ENCODE measurements around the gene ORC5.

Gene ORC5

DNA sequence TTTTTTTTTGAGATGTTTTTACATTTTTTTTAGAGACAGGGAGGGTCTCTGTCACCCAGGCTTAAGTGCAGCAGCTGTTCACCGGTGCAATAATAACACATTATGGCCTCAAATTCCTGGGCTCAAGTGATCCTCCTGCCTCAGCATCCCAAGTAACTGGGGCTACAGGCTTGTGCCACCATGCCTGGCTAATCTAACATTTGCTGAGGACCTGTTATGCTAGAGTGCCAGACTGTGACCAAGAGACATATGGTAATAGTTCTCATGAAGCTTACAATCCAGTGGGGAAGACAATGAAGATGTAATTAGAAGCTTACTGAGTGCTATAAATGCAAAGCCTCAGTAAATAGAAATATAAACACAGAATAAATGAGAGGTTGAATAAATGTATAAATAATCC lies 17.6 kb upstream of the ORC5 start:
- no peak for DNase-seq (ENCODE audit: low read depth)
- TF ChIP-seq CTCF (conservative IDR thresholded peaks at IDR 0.05; ENCODE audit: low read depth, low read length): no peak
- no peak overlapping the region for H3K4me3 ChIP-seq (ENCODE audit: low read depth, low read length)

DNA sequence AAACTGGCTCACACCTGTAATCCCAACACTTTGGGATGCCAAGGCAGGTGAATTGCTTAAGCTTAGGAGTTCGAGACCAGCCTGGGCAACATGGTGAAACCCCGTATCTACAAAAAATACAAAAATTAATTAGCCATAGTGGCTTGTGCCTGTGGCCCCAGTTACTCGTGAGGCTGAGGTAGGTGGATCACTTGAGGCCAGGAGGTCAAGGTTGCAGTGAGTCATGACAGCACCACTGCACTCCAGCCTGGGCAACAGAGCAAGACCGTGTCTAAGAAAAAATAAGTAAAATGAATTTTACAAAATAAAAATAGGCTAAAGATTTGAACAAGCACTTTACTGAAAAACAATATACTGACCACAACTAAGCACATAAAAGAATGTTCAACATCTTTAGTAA lies 9.8 kb upstream of the ORC5 start:
- DNase-seq (ENCODE audit: low read depth): no peak
- no peak overlapping the region for H3K4me3 ChIP-seq (ENCODE audit: low read depth, low read length)
- no peak for TF ChIP-seq CTCF (conservative IDR thresholded peaks at IDR 0.05; ENCODE audit: low read depth, low read length)

GRCh38 chr7:104209063-104209462 lies 1.2 kb upstream of the ORC5 start:
- TF ChIP-seq CTCF (conservative IDR thresholded peaks at IDR 0.05; ENCODE audit: low read depth, low read length): no peak
- H3K4me3 ChIP-seq (ENCODE audit: low read depth, low read length): no peak overlapping the region
- no peak for DNase-seq (ENCODE audit: low read depth)

- no peak for TF ChIP-seq CTCF (conservative IDR thresholded peaks at IDR 0.05; ENCODE audit: low read depth, low read length)
- DNase-seq (ENCODE audit: low read depth): no peak
Measured at GRCh38 chr7:104208421-104208780, 588 bp upstream of the ORC5 start.

DNA sequence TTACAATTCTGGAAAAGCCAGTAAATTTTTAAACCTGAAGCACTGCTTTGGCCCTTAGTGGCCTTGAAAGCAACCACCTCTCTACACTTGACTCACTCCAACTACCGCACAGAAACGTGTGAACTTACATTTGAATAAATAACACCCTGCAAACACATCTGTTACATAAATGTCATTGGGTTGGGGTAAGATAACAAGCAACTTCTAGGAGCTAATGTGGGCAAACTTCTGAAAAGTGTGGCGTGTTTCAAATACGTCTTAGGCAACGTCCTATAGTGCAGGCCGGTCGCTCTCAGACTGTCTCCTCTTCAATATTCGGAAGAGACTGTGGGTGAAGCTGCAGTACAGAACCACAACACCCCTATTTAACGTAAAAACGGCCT lies 474 bp downstream of the ORC5 start:
- peak overlapping the region; percentile 99 for H3K4me3 ChIP-seq (ENCODE audit: low read depth, low read length)
- TF ChIP-seq CTCF (conservative IDR thresholded peaks at IDR 0.05; ENCODE audit: low read depth, low read length): no peak
- DNase-seq (ENCODE audit: low read depth): peak; percentile 30

More at GRCh38 chr7:104208421-104208780, 588 bp upstream of the ORC5 start:
- peak overlapping the region; percentile 99 for H3K4me3 ChIP-seq (ENCODE audit: low read depth, low read length)

DNA sequence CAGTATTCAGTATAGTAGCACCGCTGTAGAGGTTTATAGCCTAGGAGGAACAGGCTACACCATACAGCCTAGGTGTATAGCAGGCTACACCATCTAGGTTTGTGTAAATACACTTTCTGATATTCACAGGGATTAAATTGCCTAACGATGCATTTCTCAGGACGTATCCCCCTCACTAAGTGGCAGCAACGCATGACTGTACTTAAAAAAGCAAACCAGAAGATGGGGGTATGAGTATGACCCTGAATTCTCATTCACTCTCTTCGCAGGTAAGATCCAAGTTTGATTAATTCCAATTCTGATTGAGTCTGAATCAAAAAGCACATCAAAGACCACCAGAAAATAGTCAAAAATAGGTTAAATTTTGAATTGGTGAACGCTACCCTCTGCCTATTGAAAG lies 972 bp downstream of the ORC5 start:
- TF ChIP-seq CTCF (conservative IDR thresholded peaks at IDR 0.05; ENCODE audit: low read depth, low read length): no peak
- H3K4me3 ChIP-seq (ENCODE audit: low read depth, low read length): peak overlapping the region; percentile 99
- DNase-seq (ENCODE audit: low read depth): no peak

GRCh38 chr7:104198673-104199278 lies 9.0 kb downstream of the ORC5 start:
- no peak for DNase-seq (ENCODE audit: low read depth)
- H3K4me3 ChIP-seq (ENCODE audit: low read depth, low read length): no peak overlapping the region
- TF ChIP-seq CTCF (conservative IDR thresholded peaks at IDR 0.05; ENCODE audit: low read depth, low read length): no peak

Measured in choroid plexus epithelial cell (primary cell).